H9 (cell line): ENCODE results near the gene PFKL. TPM values are rescaled to one million over a fixed set of nuclear protein-coding genes. Genes with fewer than 3 reads are reported as not detected.

ENCODE experiments used
- DNase-seq: peaks from one replicate; pipeline ENCODE4 v3.0.0-alpha.2; 2017
- H2AFZ ChIP-seq: one replicate; pipeline ENCODE4 v1.6.1; 2013; ENCODE audit warnings: mild to moderate bottlenecking, low read length, control low read depth, moderate library complexity
- H2AK5ac ChIP-seq: 2 replicates; pipeline ENCODE4 v1.6.1; 2013; ENCODE audit warnings: low read length, control low read depth, mixed read lengths; ENCODE audit not compliant: insufficient read length
- H2BK120ac ChIP-seq: one replicate; pipeline ENCODE4 v1.6.1; 2013; ENCODE audit warnings: low read depth, mild to moderate bottlenecking, low read length, control low read depth, inconsistent platforms; ENCODE audit not compliant: poor library complexity, severe bottlenecking
- H2BK12ac ChIP-seq: 2 replicates; pipeline ENCODE4 v1.6.1; 2013; ENCODE audit warnings: low read length, control low read depth, mixed read lengths, low read depth; ENCODE audit not compliant: insufficient read length
- H2BK15ac ChIP-seq: 2 replicates; pipeline ENCODE4 v1.6.1; 2013; ENCODE audit warnings: low read depth, low read length, control low read depth
- H2BK20ac ChIP-seq: one replicate; pipeline ENCODE4 v1.6.1; 2013; ENCODE audit warnings: low read depth, mild to moderate bottlenecking, low read length, control low read depth, inconsistent platforms; ENCODE audit not compliant: poor library complexity, severe bottlenecking
- H2BK5ac ChIP-seq: 2 replicates; pipeline ENCODE4 v1.6.1; 2013; ENCODE audit warnings: low read length, control low read depth, mixed read lengths; ENCODE audit not compliant: insufficient read length
- H3K14ac ChIP-seq: 2 replicates; pipeline ENCODE4 v1.6.1; 2013; ENCODE audit warnings: low read length, control low read depth; ENCODE audit not compliant: insufficient read depth
- H3K18ac ChIP-seq: 2 replicates; pipeline ENCODE4 v1.6.1; 2013; ENCODE audit warnings: low read depth, mild to moderate bottlenecking, mixed read lengths, low read length, control low read depth; ENCODE audit not compliant: insufficient read length
- H3K23ac ChIP-seq: 2 replicates; pipeline ENCODE4 v1.6.1; 2013; ENCODE audit warnings: low read length, control low read depth, mixed read lengths, low read depth; ENCODE audit not compliant: insufficient read length
- H3K23me2 ChIP-seq: 2 replicates; pipeline ENCODE4 v1.6.1; 2013; ENCODE audit warnings: low read depth, mild to moderate bottlenecking, mixed read lengths, low read length, control low read depth; ENCODE audit not compliant: insufficient read length, poor library complexity, severe bottlenecking
- H3K27ac ChIP-seq: 2 replicates; pipeline ENCODE4 v1.5.1; 2013; ENCODE audit warnings: low read length, control low read depth, mixed read lengths, low read depth; ENCODE audit not compliant: insufficient read length
- H3K27me3 ChIP-seq: 2 replicates; pipeline ENCODE4 v1.6.1; 2013; ENCODE audit warnings: low read length, control low read depth, inconsistent platforms; ENCODE audit not compliant: insufficient read depth
- H3K4ac ChIP-seq: 2 replicates; pipeline ENCODE4 v1.6.1; 2013; ENCODE audit warnings: low read depth, mild to moderate bottlenecking, control low read depth, inconsistent platforms, low read length, moderate library complexity
- H3K4me1 ChIP-seq: 2 replicates; pipeline ENCODE4 v1.6.1; 2013; ENCODE audit warnings: low read length, control low read depth, inconsistent platforms; ENCODE audit not compliant: insufficient read depth
- H3K4me2 ChIP-seq: 2 replicates; pipeline ENCODE4 v1.6.1; 2013; ENCODE audit warnings: low read length, control low read depth, mixed read lengths; ENCODE audit not compliant: insufficient read length, insufficient read depth
- H3K56ac ChIP-seq: 2 replicates; pipeline ENCODE4 v1.6.1; 2013; ENCODE audit warnings: low read depth, mild to moderate bottlenecking, mixed read lengths, low read length, control low read depth; ENCODE audit not compliant: insufficient read length
- H3K79me1 ChIP-seq: 2 replicates; pipeline ENCODE4 v1.6.1; 2013; ENCODE audit warnings: low read depth, mild to moderate bottlenecking, moderate library complexity, low read length, control low read depth, inconsistent platforms; ENCODE audit not compliant: insufficient read depth, poor library complexity, severe bottlenecking
- H3K79me2 ChIP-seq: 2 replicates; pipeline ENCODE4 v1.6.1; 2013; ENCODE audit warnings: low read length, control low read depth, inconsistent platforms; ENCODE audit not compliant: insufficient read depth
- H3K9ac ChIP-seq: 2 replicates; pipeline ENCODE4 v1.6.1; 2013; ENCODE audit warnings: low read length, control low read depth, mixed read lengths; ENCODE audit not compliant: insufficient read length; ENCODE audit errors: extremely low read depth
- H3K9me3 ChIP-seq: one replicate; pipeline ENCODE4 v1.6.1; 2013; ENCODE audit warnings: low read depth, low read length, inconsistent platforms; ENCODE audit not compliant: control insufficient read depth
- H3T11ph ChIP-seq: one replicate; pipeline ENCODE4 v1.6.1; 2013; ENCODE audit warnings: mild to moderate bottlenecking, low read length, control low read depth, inconsistent platforms
- H4K20me1 ChIP-seq: one replicate; pipeline ENCODE4 v1.6.1; 2013; ENCODE audit not compliant: control insufficient read depth, insufficient read length, insufficient read depth
- H4K5ac ChIP-seq: 2 replicates; pipeline ENCODE4 v1.6.1; 2013; ENCODE audit warnings: low read depth, mild to moderate bottlenecking, mixed read lengths, low read length, control low read depth; ENCODE audit not compliant: insufficient read length
- H4K8ac ChIP-seq: replicated peaks from 2 replicates; pipeline ENCODE4 v1.6.1; 2013; ENCODE audit warnings: low read length, control low read depth, mixed read lengths, low read depth; ENCODE audit not compliant: insufficient read length
- H4K91ac ChIP-seq: 2 replicates; pipeline ENCODE4 v1.6.1; 2013; ENCODE audit warnings: low read depth, mild to moderate bottlenecking, moderate library complexity, mixed read lengths, low read length, control low read depth; ENCODE audit not compliant: insufficient read length
- H3K27ac Mint-ChIP-seq, 3 experiments: 2 replicates in 2 of 3; 3 replicates in 1 of 3; pipeline ENCODE4 v1.8.0; 2020 to 2021; ENCODE audit warnings: mixed read lengths in 3 of 3, mild to moderate bottlenecking in 1 of 3, moderate library complexity in 1 of 3
- H3K27me3 Mint-ChIP-seq: 2 replicates; pipeline ENCODE4 v1.8.0; 2021; ENCODE audit warnings: low read depth, mild to moderate bottlenecking, moderate library complexity, mixed read lengths
- H3K36me3 Mint-ChIP-seq, 3 experiments: 2 replicates in 2 of 3; 3 replicates in 1 of 3; pipeline ENCODE4 v1.8.0; 2020 to 2021; ENCODE audit warnings: low read depth in 3 of 3, mixed read lengths in 3 of 3; ENCODE audit not compliant: insufficient read depth in 1 of 3
- H3K4me1 Mint-ChIP-seq, 2 experiments: 2 replicates each; pipeline ENCODE4 v1.8.0; 2020; ENCODE audit warnings: mixed read lengths in 2 of 2
- H3K4me3 Mint-ChIP-seq, 2 experiments: 2 replicates in 1 of 2; 3 replicates in 1 of 2; pipeline ENCODE4 v1.8.0; 2020 to 2021; ENCODE audit warnings: mild to moderate bottlenecking in 2 of 2, mixed read lengths in 2 of 2, moderate library complexity in 1 of 2
- H3K9me3 Mint-ChIP-seq, 2 experiments: 2 replicates in 1 of 2; 3 replicates in 1 of 2; pipeline ENCODE4 v1.8.0; 2020; ENCODE audit warnings: mild to moderate bottlenecking in 2 of 2, mixed read lengths in 2 of 2, moderate library complexity in 1 of 2
- WGBS: extraction: QIAGEN DNeasy Blood & Tissue Kit; methylation state at CpG from one replicate; pipeline ENCODE4 v1.1.7; 2013; ENCODE audit warnings: missing lambda C conversion rate, low lambda C conversion rate, mixed read lengths; ENCODE audit not compliant: insufficient read length; ENCODE audit errors: extremely low coverage; 5-methylcytosine and 5-hydroxymethylcytosine counted together
- total RNA-seq: library from RNA; stranded (reverse); gene quantifications from 2 replicates; pipeline ENCODE4 v1.2.1, GENCODE V29; 2021
- TF ChIP-seq, protein P1 (sequence below): fragments of 200-600 bp; sonication (generic); conservative IDR thresholded peaks from 3 replicates; pipeline ENCODE4 v1.8.0; 2021; ENCODE audit warnings: antibody characterized with exemption, mild to moderate bottlenecking

The PFKL gene
- total RNA-seq, 1 experiment from 2014 or later, result 107 TPM

GRCh38 chr21:44289381-44290010 is 10.4 kb upstream of the PFKL start:
- Histone ChIP-seq H2BK20ac (no peak overlapping the region), H2BK5ac (no peak overlapping the region), H3K9me3 (no peaks in the 10 kb centered on the region), H4K20me1 (no peaks in the 10 kb centered on the region), H3K56ac (no peak overlapping the region), H3K4me2 (no peak overlapping the region), H2BK120ac (no peak overlapping the region), H2AFZ (no peak overlapping the region), H3K14ac (no peak overlapping the region), H4K5ac (no peak overlapping the region), H3K79me2 (no peaks in the 10 kb centered on the region), H3K27ac (no peak overlapping the region), H4K91ac (no peak overlapping the region), H3T11ph (no peak overlapping the region), H3K4ac (no peak overlapping the region), H3K23me2 (no peaks in the 10 kb centered on the region), H3K27me3 (no peaks in the 10 kb centered on the region), H2BK15ac (no peak overlapping the region), H3K9ac (no peak overlapping the region), H3K18ac (no peak overlapping the region), H3K79me1 (no peaks in the 10 kb centered on the region), H4K8ac (no peak overlapping the region), H3K4me1 (no peaks in the 10 kb centered on the region), H3K23ac (no peak overlapping the region), H2AK5ac (no peak overlapping the region), H2BK12ac (no peak overlapping the region)
- WGBS, result no CpG with 5 or more reads among the region's 24 CpGs
- Mint-ChIP-seq H3K27ac (no peak overlapping the region), H3K4me3 (no peak overlapping the region), H3K9me3 (no peaks in the 10 kb centered on the region), H3K4me1 (peaks cover 1 to 4% of the 10 kb centered on the region in 2 experiments; a peak in 3 of 4 replicates), H3K27me3 (peaks cover 6% of the 10 kb centered on the region), H3K36me3 (no peaks in the 10 kb centered on the region)
- TF ChIP-seq, protein P1, sequence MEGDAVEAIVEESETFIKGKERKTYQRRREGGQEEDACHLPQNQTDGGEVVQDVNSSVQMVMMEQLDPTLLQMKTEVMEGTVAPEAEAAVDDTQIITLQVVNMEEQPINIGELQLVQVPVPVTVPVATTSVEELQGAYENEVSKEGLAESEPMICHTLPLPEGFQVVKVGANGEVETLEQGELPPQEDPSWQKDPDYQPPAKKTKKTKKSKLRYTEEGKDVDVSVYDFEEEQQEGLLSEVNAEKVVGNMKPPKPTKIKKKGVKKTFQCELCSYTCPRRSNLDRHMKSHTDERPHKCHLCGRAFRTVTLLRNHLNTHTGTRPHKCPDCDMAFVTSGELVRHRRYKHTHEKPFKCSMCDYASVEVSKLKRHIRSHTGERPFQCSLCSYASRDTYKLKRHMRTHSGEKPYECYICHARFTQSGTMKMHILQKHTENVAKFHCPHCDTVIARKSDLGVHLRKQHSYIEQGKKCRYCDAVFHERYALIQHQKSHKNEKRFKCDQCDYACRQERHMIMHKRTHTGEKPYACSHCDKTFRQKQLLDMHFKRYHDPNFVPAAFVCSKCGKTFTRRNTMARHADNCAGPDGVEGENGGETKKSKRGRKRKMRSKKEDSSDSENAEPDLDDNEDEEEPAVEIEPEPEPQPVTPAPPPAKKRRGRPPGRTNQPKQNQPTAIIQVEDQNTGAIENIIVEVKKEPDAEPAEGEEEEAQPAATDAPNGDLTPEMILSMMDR, result no peak
- no peak for DNase-seq
